ENCODE data around the gene RFFL.
"Not testable (repeated sequence)": the region's sequence is repeated elsewhere in the genome, so short reads cannot be mapped to it uniquely, and the experiment has no call there.

The RFFL gene

GRCh38 chr17:35097776-35098175 lies 34.3 kb upstream of the RFFL start:
- no peak overlapping the region for H3K4me3 ChIP-seq (ENCODE audit: low read length)
- no peak for TF ChIP-seq CTCF (conservative IDR thresholded peaks at IDR 0.05; ENCODE audit: low read length)
- no peak for DNase-seq (ENCODE audit: low read depth)

- no peak for TF ChIP-seq CTCF (conservative IDR thresholded peaks at IDR 0.05; ENCODE audit: low read length)
- DNase-seq (ENCODE audit: low read depth), result peak; percentile 44
- no peak overlapping the region for H3K4me3 ChIP-seq (ENCODE audit: low read length)
Measured at GRCh38 chr17:35095741-35096140, 32.2 kb upstream of the RFFL start.

- peak; percentile 83 for DNase-seq (ENCODE audit: low read depth)
- no peak overlapping the region for H3K4me3 ChIP-seq (ENCODE audit: low read length)
- TF ChIP-seq CTCF (conservative IDR thresholded peaks at IDR 0.05; ENCODE audit: low read length), result no peak
Measured at GRCh38 chr17:35094902-35095301, 31.4 kb upstream of the RFFL start.

- not testable (repeated sequence) for H3K4me3 ChIP-seq (ENCODE audit: low read length); DNase-seq (ENCODE audit: low read depth)
Measured at GRCh38 chr17:35090707-35091106, 27.2 kb upstream of the RFFL start.

- DNase-seq (ENCODE audit: low read depth), result peak; percentile 30
- peak overlapping the region; percentile 56 for H3K4me3 ChIP-seq (ENCODE audit: low read length)
- TF ChIP-seq CTCF (conservative IDR thresholded peaks at IDR 0.05; ENCODE audit: low read length), result peak; percentile 17; the same call in 1 of the 2 replicates
Measured at GRCh38 chr17:35089586-35090296, 26.2 kb upstream of the RFFL start.

GRCh38 chr17:35088881-35089585 lies 25.5 kb upstream of the RFFL start:
- peak; percentile 73 for DNase-seq (ENCODE audit: low read depth)
- TF ChIP-seq CTCF (conservative IDR thresholded peaks at IDR 0.05; ENCODE audit: low read length), result peak; percentile 46
- peak overlapping the region; percentile 90 for H3K4me3 ChIP-seq (ENCODE audit: low read length)

GRCh38 chr17:35088356-35088880 lies 24.9 kb upstream of the RFFL start:
- DNase-seq (ENCODE audit: low read depth), result peak; percentile 46
- TF ChIP-seq CTCF (conservative IDR thresholded peaks at IDR 0.05; ENCODE audit: low read length), result 0 out of 2 replicates have a peak, but pooled peaks have one; percentile 15
- H3K4me3 ChIP-seq (ENCODE audit: low read length), result peak overlapping the region; percentile 90

Data from AG10803 (cell line).